ENCODE data around the gene XYLT1. TPM values are rescaled to one million over a fixed set of nuclear protein-coding genes. Genes with fewer than 3 reads are reported as not detected.

Gene XYLT1
- total and polyA plus RNA-seq, 2 of the 8 experiments (the other 6 are each of a cell fraction or from before 2014, with no cell fraction given), result 6.6 to 25.4 TPM

DNA sequence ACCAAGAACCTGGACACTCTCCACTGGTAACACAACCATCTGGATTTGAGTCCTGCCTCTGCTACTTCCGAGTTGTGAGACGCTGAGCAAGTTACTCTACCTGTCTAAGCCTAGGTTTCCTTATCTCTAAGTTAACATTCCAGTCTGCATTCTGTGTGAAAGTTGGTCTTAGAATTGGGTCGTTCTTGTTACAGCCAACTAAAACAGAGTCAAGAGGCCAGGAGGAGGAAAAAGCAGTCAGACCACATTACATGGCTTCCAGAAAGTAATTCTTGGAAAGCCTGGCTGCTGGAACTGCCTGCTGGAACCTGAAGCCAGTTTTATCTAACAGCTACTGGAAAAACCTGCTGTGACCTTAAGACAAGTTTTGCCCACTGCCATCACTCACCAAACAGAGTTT lies 38.4 kb upstream of the XYLT1 start (continued):
- no peak for TF ChIP-seq EGR1 (IDR thresholded peaks at IDR 0.05; ENCODE audit: borderline replicate concordance, low read depth, low read length)
- no peak for TF ChIP-seq ASH2L (IDR thresholded peaks at IDR 0.05; ENCODE audit: low read length)
- TF ChIP-seq TEAD4 (IDR thresholded peaks at IDR 0.05; ENCODE audit: low read depth, low read length), result no peak
- no peak for TF ChIP-seq NANOG (IDR thresholded peaks at IDR 0.05; ENCODE audit: insufficient read depth, low read depth, low read length, poor library complexity, severe bottlenecking)
- no peak for TF ChIP-seq SAP30 (IDR thresholded peaks at IDR 0.05; ENCODE audit: insufficient read depth, insufficient replicate concordance, low read length)

All from H1 (cell line).